Transverse colon (tissue), 3 donors: Measurements from ENCODE around the gene PARL.

ENCODE experiments used
- EP300 ChIP-seq: sonication (generic); formaldehyde crosslinking; IDR thresholded peaks from one replicate; pipeline ENCODE4 v1.6.1; 2017; ENCODE audit warnings: antibody characterized with exemption, low read depth
- POLR2A ChIP-seq: fragments of 450-650 bp; IDR thresholded peaks from one replicate; pipeline ENCODE4 v1.6.1; 2016; ENCODE audit warnings: antibody characterized with exemption, mild to moderate bottlenecking, moderate library complexity
- TF ChIP-seq, protein P1 (sequence below), 5 experiments: fragments of 200-600 bp in 3 of 5; fragments of 450-650 bp in 2 of 5; sonication (generic) in 3 of 5; IDR thresholded peaks; 1 replicate in 2 of 5; 2 replicates in 3 of 5; pipeline ENCODE4 v1.5.1; 2016 to 2017; ENCODE audit warnings: antibody characterized with exemption in 5 of 5, inconsistent platforms in 3 of 5, mild to moderate bottlenecking in 2 of 5, moderate library complexity in 1 of 5

DNA sequence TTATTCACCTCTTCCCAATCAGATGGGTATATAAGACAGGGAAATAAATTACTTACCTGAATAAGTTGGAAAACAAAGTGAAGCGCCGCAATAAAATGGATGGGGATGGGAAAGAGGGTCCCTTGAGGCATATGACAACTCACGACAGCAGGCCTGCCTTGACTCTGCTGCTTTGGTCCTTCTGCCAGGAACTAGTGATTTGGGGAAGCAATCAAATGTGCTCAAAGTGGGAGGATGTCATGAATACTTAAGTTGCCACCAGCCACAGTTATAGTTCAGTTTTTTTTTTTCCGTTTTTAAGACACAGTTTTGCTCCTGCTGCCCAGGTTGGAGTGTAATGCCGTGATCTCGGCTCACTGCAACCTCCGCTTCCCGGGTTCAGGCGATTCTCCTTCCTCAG is 4.6 kb downstream of the PARL start:
- TF ChIP-seq, protein P1, sequence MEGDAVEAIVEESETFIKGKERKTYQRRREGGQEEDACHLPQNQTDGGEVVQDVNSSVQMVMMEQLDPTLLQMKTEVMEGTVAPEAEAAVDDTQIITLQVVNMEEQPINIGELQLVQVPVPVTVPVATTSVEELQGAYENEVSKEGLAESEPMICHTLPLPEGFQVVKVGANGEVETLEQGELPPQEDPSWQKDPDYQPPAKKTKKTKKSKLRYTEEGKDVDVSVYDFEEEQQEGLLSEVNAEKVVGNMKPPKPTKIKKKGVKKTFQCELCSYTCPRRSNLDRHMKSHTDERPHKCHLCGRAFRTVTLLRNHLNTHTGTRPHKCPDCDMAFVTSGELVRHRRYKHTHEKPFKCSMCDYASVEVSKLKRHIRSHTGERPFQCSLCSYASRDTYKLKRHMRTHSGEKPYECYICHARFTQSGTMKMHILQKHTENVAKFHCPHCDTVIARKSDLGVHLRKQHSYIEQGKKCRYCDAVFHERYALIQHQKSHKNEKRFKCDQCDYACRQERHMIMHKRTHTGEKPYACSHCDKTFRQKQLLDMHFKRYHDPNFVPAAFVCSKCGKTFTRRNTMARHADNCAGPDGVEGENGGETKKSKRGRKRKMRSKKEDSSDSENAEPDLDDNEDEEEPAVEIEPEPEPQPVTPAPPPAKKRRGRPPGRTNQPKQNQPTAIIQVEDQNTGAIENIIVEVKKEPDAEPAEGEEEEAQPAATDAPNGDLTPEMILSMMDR (IDR thresholded peaks at IDR 0.05), result no peak
- TF ChIP-seq POLR2A (no peak), EP300 (no peak)
